Endothelial cell (in vitro differentiated cells): Measurements from ENCODE around the gene NUP98. TPM values are rescaled to one million over a fixed set of nuclear protein-coding genes. Genes with fewer than 3 reads are reported as not detected.
A peak's percentile ranks its signal among the peaks of the same experiment; 100 is the strongest.
"Not testable (repeated sequence)": the region's sequence is repeated elsewhere in the genome, so short reads cannot be mapped to it uniquely, and the experiment has no call there.

Source experiments
- DNase-seq: peaks from one replicate; pipeline ENCODE4 v3.0.0; 2021; ENCODE audit warnings: low spot score
- H3K27ac Mint-ChIP-seq: one replicate; pipeline ENCODE4 v1.8.0; 2021; ENCODE audit warnings: mixed read lengths, inconsistent platforms; ENCODE audit not compliant: unreplicated experiment
- H3K27me3 Mint-ChIP-seq: one replicate; pipeline ENCODE4 v1.8.0; 2021; ENCODE audit warnings: mild to moderate bottlenecking, moderate library complexity, mixed read lengths, inconsistent platforms; ENCODE audit not compliant: unreplicated experiment
- H3K36me3 Mint-ChIP-seq: one replicate; pipeline ENCODE4 v1.8.0; 2021; ENCODE audit warnings: mild to moderate bottlenecking, low read depth, mixed read lengths, inconsistent platforms; ENCODE audit not compliant: unreplicated experiment
- H3K4me1 Mint-ChIP-seq: one replicate; pipeline ENCODE4 v1.8.0; 2021; ENCODE audit warnings: mild to moderate bottlenecking, mixed read lengths, inconsistent platforms; ENCODE audit not compliant: unreplicated experiment
- H3K4me3 Mint-ChIP-seq: one replicate; pipeline ENCODE4 v1.8.0; 2021; ENCODE audit warnings: mild to moderate bottlenecking, mixed read lengths, inconsistent platforms; ENCODE audit not compliant: unreplicated experiment
- H3K9me3 Mint-ChIP-seq: one replicate; pipeline ENCODE4 v1.8.0; 2021; ENCODE audit warnings: mixed read lengths, inconsistent platforms; ENCODE audit not compliant: unreplicated experiment
- CTCF ChIP-seq: fragments of 200-600 bp; sonication (generic); IDR thresholded peaks from one replicate; pipeline ENCODE4 v1.5.0; 2021; ENCODE audit warnings: antibody characterized with exemption; ENCODE audit not compliant: unreplicated experiment
- total RNA-seq: library from RNA; stranded (reverse); fragmentation: NEBNext Ultra II Directional; extraction: Animal tissue kit (Norgen Biotek cat#: 25700); gene quantifications from one replicate; pipeline ENCODE4 v1.2.1, GENCODE V29; 2021; ENCODE audit not compliant: unreplicated experiment

NUP98 gene
- total RNA-seq, 1 donor from 2014 or later, result 59.9 TPM

DNA sequence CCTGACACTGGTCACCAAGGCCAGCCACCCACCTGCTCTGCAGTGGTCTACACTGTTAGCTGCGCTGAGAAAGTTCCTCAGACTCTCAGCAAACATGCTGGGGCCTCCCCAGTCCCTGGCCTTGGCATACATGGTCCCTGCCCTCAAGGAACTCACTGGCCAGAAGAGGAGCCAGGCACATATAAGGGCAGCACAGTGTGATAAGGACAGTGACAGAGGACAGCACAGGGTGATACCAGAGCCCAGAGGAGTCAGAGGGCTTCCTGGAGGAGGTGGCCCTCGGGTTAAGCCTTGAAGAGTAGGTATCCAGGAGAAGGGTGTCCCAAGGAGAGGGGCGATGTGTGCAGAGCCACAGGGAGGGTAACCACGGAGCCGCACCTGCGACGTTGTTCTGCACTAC is 151.8 kb downstream of the NUP98 start:
- H3K36me3 Mint-ChIP-seq, result peaks cover 13% of the 10 kb centered on the region
- no peak overlapping the region for H3K27ac Mint-ChIP-seq
- H3K4me1 Mint-ChIP-seq, result peaks cover 9% of the 10 kb centered on the region
- DNase-seq, result no peak
- H3K9me3 Mint-ChIP-seq, result no peaks in the 10 kb centered on the region
- H3K4me3 Mint-ChIP-seq, result no peak overlapping the region
- H3K27me3 Mint-ChIP-seq, result peaks cover 10% of the 10 kb centered on the region
- no peak for TF ChIP-seq CTCF

DNA sequence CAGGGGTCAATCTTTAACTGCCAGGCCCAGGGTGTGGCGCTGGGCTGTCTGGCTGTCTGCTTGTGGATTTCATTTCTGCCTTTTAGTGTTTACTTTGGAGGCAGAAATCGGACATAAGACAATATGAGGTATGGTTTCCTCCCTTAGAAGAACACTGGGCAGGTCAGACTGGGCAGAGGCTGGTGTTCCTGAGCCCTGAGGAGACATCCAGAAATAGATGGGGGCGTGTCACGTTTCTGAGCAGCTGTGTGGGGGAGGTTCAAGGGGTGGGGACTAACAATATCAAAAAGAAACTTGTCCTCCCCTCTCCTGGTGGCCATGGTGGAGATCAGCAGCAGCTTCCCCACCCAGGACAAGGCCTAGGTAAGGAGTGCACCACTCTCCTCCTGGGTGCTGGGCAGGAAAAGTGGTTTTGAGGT is 152.5 kb downstream of the NUP98 start, which contains the start of gene ART1:
TSS of gene ART1 (plus strand) at position 312 of the 419 bp plus-strand sequence. CDS start 14,086 bp downstream, outside the sequence.
- Mint-ChIP-seq H3K36me3 (peaks cover 13% of the 10 kb centered on the region), H3K4me1 (peaks cover 9% of the 10 kb centered on the region), H3K27ac (peak within 1 kb of the TSS; percentile 20), H3K9me3 (no peaks in the 10 kb centered on the region), H3K4me3 (peak within 1 kb of the TSS; percentile 37), H3K27me3 (peaks cover 10% of the 10 kb centered on the region)
- DNase-seq, result no peak
- TF ChIP-seq CTCF, result no peak

DNA sequence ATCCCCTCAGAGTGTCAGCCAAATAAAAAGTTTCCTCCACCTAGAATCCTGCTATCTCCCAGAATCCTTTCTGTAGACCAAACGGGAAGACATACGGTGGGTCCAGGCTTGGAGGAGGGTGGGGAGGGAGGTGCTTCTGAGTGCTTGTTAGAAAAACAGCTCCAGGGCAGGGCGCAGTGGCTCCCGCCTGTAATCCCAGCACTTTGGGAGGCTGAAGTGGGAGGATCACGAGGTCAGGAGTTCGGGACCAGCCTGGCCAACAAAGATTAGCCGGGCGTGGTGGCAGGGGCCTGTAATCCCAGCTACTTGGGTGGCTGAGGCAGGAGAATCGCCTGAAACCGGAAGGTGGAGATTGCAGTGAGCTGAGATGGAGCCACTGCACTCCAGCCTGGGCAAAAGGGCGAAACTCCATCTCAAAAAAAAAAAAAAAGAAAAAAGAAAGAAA is 154.2 kb downstream of the NUP98 start:
- H3K9me3 Mint-ChIP-seq, H3K27ac Mint-ChIP-seq: not testable (repeated sequence)
- peaks cover 20% of the 10 kb centered on the region for H3K4me1 Mint-ChIP-seq

GRCh38 chr11:3642071-3642951 is 155.0 kb downstream of the NUP98 start:
- H3K4me1 Mint-ChIP-seq, result peaks cover 20% of the 10 kb centered on the region
- TF ChIP-seq CTCF, result no peak
- peaks cover 17% of the 10 kb centered on the region for H3K36me3 Mint-ChIP-seq
- peak overlapping the region; percentile 88 for H3K4me3 Mint-ChIP-seq
- no peak overlapping the region for H3K27ac Mint-ChIP-seq
- H3K27me3 Mint-ChIP-seq, result peaks cover 12% of the 10 kb centered on the region
- DNase-seq, result peak; percentile 86
- no peaks in the 10 kb centered on the region for H3K9me3 Mint-ChIP-seq

More for the DNA sequence above, 154.2 kb downstream of the NUP98 start:
- peaks cover 12% of the 10 kb centered on the region for H3K27me3 Mint-ChIP-seq
- H3K4me3 Mint-ChIP-seq, result peak overlapping the region; percentile 88
- H3K36me3 Mint-ChIP-seq, result peaks cover 17% of the 10 kb centered on the region
- not testable (repeated sequence) for DNase-seq

GRCh38 chr11:3641701-3642070 is 155.7 kb downstream of the NUP98 start, which contains the start of gene ART5:
Gene ART5 (minus strand): TSS chr11:3641992. CDS start chr11:3641862, 130 bp downstream.
- no peak for DNase-seq
- Mint-ChIP-seq H3K27me3 (peaks cover 12% of the 10 kb centered on the region), H3K4me1 (peaks cover 20% of the 10 kb centered on the region), H3K4me3 (peak within 1 kb of the TSS; percentile 88), H3K27ac (no peak within 1 kb of the TSS), H3K9me3 (no peaks in the 10 kb centered on the region), H3K36me3 (peaks cover 17% of the 10 kb centered on the region)
- no peak for TF ChIP-seq CTCF
